Measurements from ENCODE around the gene KDM4B.

KDM4B gene

DNA sequence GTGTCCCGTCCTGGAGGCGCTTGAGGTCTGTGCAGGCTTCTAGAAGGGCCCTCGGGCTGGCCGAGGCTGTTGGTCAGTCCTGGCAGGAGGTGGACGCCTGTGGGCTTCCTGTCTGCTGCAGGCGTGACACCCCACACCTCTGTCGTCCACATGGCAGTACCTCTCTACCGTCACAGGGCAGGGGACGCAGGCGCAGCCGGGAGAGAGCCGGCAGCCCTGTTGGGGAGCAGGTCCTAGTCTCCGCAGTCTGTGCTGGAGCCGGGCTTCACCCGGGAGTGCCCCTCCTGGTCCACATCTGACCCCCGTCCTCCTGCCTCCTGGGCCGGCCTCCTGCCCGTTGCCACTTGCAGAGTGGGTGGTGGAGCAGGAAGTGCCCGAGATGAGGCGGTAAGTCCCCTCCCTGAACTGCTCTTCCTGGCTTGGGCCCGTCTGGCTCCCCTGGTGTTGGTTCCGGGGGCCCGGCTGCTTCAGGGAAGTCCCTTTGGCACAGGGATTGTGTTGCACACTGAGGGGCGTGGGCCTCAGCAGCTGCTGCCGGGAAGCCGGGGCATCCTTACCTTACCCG lies 106.0 kb downstream of the KDM4B start:
- no peak for FAIRE-seq

DNA sequence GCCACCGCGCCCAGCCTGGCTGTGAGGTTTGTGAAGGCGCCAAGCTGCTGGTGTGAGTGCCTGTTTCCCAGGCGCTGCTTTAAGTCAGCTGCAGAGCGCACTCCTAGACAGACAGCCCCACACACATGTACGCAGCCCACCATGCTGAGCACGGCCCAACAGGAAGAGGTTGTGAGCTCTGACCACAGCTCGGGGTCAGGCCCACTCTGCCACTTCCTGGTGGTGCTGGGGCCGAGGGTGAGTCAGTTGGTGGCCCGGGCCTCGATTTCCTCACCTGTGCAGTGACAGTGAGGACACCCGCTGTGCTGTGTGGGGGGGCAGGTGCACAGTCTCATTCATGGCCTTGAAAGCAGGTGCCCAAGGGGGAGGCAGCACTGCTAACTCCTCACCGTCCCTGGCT lies 106.7 kb downstream of the KDM4B start:
- FAIRE-seq: no peak

DNA sequence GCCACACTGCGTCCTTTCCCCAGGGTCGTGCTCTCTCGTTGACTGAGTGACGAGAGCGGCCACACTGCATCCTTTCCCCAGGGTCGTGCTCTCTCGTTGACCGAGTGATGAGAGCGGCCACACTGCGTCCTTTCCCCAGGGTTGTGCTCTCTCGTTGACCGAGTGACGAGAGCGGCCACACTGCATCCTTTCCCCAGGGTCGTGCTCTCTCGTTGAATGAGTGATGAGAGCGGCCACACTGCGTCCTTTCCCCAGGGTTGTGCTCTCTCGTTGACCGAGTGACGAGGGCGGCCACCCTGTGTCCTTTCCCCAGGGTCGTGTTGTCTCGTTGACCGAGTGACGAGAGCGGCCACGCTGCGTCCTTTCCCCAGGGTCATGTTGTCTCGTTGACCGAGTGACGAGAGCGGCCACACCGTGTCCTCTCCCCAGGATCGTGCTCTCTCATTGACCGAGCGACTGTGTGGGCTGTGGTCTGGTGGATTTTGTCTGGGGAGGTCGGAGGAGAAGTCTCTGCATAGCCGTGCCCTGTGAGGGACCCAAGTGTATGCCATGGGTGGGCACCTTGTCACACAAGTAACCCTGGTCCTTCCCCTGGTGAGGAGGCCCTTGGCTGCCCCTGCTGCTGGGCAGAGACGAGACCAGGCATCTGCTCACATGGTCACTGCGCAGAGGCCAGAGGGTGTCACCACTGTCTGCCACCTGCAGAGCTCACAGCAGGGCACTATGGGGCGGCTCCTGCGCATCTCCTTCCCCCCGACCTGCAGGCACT lies 107.7 kb downstream of the KDM4B start:
- FAIRE-seq: no peak

DNA sequence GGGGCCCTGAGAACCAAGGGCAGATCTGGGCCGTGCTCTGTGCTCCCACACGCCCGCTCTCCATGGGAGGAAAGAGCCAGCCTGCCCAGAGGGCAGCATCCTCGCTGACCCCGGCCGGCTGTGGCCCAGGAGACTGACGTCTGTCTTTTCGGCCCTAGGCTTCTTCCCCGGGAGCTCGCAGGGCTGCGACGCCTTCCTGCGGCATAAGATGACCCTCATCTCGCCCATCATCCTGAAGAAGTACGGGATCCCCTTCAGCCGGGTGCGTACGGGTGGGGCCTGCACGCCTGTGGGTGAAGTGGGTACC lies 108.2 kb downstream of the KDM4B start:
- FAIRE-seq: no peak

DNA sequence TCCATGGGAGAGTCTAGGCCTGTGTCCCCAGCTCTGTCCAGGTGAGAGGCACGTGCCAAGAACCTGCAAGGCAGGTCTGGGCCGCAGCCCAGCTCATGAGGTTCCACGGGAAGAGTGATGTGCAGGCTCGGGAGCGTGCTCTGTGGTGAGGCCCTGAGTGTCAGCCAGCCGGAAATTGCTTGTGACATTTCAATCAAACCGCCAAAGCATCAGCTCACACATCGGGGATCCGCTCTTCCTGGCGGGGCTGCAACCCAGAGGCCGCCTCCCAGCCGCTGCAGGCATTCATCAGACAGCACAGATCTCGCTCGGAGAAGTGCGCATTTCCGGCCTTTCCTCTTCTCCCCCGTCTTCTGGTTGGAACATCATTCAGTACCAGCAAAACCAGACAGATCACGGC lies 109.3 kb downstream of the KDM4B start:
- FAIRE-seq: no peak

DNA sequence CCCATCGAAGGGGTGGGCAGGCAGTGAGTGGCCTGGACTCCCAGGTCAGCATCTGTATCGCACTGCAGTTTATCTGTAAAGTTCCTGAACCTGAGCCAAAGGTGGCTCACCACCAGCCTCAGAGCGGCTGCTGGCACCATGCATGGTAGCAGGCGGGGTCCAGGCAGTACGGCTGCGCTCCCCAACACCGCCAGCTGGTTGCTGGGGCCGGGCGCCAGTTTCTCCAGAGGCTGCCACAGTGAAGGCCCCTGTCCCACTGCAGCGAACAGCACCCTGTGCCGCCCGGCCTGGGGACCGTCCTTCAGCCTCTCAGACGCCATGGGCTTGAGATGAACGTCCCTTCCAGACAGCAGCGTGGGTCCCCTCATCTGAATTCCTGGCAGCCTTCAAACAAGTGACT lies 109.8 kb downstream of the KDM4B start:
- no peak for FAIRE-seq

DNA sequence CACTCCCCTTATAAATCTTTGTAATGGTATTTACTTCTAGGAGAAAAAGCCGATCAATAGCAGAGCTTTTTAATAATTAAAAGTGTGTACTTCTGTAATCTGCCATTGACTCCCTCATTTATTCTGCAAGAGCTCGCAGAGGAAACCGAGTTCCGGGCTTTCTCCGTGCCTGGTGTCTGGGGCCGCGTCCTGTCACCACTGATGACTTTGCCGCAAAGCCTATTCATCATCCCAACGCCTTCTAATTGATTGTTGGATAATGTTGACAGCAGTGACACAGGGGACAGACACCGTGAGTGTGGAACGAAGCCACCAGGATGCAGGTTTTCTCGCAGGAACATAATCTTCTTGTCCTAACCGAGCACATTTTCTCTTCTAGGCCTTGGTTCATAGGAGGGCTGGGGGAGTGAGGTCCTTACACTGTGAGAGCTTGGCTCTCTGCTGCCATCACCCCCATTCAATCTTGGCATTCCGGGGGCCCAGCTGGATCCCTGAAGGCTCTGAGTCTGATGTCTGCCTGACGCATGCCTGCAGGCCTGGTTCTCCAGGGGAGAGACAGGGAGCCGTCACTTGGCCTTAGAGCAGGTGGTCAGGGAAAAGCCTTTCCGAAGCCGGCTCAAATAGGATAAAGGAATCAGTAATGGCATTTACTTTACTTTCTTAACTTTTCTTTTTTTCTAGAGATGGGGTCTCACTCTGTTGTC lies 110.3 kb downstream of the KDM4B start:
- FAIRE-seq: no peak

DNA sequence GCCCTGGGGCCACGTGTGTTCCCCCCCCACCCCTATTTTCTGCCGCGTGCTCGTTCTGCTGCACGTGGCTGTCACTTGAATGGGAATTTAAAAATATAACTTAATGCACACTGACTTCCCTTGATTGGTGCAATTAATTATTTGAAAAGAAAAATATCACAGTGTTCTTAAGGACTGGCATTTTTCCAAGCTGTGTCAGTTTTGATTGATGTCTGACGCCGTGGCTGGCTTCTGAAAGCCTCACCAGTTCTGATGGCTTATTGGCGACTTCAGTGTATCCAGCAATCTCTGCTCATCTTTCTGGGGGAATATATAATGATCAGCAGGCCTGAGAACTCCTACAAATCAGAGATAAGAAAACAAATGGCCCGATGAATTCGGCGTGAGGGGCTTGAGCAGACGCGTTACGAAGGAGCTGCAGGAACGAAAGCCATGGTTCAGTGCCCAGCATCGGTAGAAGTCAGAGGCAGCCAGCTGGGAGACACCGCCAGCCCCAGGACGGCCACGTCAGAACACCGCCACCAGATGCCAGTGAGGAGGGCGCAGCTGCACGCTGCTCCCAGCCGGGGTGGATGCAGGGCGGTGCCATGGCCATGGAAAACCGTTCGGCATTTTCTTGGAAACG lies 111.2 kb downstream of the KDM4B start:
- no peak for FAIRE-seq

DNA sequence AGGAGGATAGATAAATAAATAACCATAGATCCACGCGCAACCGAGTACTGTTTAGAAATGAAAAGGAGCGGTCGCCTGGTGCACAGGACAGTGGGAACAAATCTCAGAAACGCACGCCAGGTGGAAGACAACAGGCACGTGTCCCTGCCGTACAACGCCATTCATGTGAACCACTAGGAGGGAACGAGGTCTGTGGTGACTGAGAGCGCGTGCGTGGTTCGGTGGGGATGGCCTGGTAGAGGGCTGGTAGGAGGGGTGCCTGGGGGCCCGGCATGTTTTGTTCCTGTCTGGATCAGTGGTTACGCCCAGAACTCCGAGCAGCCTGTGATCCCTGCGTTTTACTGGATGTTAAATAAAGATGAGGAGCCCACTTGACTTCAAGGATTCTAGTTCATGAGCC lies 111.9 kb downstream of the KDM4B start:
- FAIRE-seq: no peak

DNA sequence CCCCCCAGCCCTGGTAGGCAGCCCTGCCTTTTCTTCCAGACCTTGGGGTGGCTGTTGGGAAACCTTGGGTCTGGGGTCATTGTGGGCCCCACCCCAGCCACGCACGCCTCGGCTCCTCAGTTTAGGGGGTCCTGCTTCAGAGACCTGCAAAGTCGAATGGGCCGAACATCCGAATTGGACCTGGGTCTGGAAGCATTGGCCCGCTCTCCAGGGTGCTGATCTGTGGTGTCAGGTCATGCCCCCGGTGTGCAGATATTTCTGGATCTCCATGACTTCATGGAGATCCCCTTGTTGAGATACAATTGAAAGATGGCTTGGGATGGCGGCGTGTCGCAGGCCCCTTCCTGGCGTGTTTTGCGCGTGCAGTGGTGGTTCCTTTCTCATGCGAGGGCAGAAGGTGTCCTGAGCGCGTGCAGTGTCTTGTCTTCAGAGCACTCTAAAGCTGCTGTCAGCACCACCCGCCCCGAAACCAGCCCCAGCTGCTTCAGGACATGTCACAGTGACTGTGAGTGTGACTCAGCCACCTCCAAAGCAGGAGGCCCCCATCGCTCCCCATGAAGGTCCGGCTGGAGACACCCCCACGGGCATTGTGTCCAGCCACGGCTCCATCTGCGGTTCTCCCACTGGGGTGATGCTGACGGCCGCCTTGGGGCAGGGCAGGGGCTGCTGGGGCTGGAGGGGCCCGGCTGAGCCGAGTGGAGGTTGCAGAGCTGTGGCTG lies 112.7 kb downstream of the KDM4B start:
- no peak for FAIRE-seq

DNA sequence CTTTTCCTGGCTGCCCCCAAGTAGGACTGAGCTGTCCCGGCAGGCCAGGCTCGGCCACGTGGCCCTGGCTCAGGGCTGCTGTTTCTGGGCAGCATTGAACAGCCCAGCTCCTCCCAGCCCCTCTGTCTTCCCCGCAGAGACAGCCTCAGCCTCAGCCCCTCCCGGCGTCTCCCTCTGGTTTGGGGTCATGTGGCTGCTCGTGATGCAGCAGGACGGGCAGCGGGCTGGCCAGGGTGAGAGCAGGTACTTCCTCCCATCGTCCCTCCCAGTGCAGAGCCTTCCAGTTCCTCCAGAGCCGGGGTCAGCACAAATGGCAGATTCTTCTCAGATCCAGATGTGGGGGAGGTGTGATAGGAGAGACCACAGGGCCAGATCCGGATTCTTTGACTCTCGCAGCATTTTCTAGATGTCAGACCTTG lies 114.6 kb downstream of the KDM4B start:
- FAIRE-seq: no peak

DNA sequence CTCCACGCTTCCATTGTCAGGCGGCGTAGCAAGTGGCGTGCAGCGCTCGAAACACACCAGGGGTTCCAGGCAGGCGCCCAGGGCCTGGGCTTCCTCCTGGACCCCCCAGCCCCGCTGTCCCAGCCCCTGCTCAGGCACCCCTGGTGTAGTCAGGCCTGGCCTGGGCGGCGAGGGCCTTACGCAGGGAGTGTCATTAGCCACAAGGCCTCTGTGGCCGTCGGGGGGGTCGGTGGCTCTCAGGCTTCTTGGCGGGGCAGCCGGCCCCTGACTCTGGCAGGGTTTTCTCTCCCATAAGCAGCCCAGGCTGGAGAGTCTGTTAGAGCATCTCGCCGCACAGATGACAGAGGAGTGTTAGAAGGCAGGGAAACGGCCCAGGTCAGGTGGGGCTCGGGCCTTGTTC lies 116.7 kb downstream of the KDM4B start:
- no peak for FAIRE-seq

DNA sequence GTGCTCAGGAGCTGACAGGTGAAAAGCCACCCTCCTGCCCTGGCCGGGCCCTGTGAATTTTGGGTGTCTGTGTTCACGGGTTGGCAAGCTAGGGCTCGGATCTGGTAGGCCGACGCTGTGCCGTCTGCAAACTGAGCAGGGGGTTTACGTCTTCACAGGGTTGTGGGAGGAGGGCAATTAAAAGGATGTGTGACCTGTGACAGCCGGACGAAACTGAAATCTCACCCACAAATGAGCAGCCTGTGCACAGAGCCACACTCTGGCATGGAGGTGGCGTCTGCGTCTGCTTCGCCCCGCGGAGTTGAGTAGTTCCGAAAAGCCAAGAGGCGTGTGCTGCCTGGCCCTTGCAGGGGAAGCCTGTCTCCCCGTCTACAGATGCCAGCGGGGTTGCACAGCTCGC lies 117.3 kb downstream of the KDM4B start:
- no peak for FAIRE-seq

DNA sequence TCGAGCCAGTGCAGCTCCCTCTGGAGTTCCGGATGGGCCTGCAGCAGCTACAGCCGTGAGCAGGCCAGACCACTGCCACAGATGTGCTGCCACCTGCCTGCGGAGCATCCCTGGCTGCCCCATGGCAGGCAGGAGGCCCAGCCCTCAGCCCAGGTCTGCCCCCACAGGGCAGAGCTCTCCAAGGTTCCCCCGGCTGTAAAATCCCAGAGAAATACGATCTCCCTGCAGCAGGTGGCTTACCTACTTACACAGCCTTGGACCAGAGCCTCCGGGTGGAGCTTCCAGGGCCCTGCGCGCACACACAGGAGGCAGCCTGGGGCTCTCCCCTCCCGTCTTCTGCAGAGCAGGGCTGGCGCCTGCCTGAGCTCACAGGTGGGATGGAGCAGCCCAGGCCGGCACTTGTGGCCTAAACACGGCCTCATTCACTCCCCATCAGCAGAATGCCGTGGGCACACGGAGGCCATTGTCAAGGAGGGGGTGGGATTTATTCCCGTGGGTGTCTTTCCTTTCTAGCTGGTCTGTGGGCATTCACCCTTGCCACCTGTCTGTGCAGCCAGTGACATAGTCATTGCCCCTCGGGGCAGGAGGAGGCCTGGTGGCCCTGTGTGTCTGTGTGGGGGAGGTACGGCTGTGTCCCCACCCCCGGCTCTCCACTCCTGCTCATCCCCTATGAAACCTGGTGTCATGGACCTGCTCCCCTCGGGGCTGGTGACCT lies 118.0 kb downstream of the KDM4B start:
- no peak for FAIRE-seq

DNA sequence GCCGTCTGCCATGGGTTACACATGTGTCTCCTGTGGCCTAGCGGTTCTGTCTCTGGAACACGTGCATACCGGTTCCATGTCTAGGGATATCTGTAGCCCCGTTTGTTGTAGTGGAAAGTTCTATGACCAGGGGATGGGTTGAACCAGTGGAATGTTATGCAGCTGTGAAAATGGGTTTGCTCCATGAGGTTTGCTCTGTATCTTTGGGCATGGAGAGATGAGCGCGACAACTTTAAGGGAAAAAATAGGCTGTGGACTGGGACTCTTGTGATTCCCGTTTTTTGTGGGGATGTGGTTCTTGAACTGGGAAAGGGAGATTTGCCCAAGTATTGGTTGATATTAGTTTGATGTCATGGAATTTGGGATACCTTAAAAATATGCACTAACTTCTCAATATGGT lies 120.4 kb downstream of the KDM4B start:
- no peak for FAIRE-seq

DNA sequence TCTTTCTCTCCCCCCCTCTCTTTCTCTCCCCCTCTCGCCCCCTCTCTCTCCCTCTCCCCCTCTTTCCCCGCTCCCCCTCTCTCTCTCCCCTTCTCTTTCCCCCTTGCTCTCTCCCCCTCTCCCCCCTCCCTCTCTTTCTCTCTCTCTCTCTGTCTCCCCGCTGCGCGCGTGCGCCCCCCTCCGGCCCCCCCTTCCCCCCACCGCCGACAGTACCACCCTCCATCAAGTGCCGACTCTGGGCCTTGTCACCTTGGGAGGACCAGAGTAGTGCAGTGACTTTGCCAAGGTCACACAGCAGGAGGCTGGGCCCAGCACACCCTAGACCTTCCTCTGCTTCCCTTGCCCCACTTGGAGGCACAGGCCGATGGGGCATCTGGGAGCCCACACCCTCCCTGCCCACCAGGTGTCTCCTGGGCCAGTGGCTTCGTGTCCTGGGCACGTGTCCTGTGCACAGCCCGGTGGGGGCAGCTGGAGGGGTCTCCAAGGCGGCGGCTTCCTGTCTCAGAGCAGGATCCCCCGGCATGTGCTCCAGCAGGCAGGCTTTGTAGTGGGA lies 121.6 kb downstream of the KDM4B start:
- FAIRE-seq: no peak

DNA sequence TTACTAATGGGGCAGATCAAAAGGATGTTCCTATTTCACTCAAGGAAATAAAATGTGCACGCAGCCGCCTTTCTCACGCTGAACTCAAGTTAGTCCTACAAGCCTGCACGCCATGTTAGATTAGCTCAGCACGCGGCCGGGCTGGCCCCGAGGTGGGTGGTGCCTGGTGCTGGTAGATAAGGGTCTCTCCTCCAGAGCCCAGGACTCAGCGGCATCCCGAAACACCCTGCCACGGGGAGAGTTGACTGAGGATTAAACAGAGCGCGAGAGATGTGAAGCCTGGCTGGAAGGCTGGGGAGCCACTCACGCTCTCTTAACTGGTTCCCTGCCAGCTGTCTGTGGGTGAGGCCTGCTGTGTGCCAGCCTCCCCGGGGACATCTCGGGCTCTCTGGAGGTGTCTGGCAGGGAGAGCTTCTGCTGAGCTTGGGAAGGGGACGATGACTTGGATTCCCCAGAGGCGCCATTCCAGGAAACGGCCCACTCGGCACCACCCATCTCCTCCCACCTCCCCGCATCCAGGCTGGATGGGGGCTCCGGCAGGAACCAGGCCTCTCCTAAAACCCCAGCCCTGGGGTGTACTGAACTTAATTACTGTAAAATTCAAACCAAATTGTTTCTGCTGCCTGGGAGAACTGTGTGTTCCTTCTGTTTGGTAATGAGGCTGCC lies 122.2 kb downstream of the KDM4B start:
- no peak for FAIRE-seq

DNA sequence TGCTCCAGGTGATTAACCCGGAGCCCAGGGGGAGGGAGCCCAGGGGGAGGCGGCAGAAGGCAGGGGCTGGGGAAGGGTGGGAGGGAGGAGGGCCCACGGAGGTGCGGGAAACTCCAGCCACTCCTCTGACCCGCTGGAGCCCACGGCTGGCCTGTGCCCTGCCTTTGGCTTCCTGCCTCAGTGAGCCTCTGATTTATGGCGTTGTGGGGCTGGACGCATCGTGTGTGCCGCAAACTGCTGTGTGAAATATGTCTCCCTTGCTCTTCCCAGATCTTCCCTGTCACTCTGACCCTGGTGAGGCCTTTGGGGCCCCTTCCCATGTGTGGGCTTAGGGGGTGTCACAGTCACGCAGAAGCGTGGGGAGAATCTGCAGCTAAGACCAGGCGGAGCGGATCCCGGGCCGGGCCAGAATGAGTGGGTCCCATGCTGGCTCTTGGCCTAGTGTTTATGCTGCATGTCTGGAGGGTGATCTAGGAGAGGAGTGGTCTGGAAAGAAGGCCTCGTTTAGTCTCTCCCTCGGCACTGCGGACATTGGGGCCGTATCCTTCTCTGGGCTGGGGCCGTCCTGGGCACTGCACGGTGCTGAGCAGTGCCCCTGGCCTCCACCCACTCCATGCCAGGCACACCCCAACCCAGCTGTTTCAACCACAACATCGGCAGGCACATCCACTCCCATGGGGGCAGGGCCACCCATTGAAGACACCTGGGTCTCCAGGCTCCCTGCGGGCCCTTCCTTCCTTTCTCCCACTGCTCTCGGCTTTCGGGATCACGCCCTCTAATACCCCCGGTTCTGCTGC lies 123.0 kb downstream of the KDM4B start:
- FAIRE-seq: no peak

DNA sequence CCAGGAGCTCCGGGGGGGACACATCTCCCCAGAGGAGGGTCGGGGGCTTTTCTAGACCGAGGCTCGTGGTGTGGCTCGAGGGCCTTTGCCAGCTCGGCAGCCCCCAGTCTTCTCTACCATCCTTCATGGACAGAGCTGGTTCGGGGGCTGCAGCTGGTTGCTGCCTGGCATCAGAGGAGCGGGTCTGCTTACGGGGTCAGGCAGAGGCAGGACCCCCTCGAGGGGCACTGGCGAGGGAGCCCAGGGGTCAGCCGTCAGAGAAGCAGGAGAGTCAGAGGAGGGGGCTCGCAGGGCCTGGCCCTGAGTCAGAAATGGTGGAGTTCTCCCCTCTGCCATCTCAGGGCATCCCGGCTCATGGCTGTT lies 123.5 kb downstream of the KDM4B start:
- FAIRE-seq: no peak

DNA sequence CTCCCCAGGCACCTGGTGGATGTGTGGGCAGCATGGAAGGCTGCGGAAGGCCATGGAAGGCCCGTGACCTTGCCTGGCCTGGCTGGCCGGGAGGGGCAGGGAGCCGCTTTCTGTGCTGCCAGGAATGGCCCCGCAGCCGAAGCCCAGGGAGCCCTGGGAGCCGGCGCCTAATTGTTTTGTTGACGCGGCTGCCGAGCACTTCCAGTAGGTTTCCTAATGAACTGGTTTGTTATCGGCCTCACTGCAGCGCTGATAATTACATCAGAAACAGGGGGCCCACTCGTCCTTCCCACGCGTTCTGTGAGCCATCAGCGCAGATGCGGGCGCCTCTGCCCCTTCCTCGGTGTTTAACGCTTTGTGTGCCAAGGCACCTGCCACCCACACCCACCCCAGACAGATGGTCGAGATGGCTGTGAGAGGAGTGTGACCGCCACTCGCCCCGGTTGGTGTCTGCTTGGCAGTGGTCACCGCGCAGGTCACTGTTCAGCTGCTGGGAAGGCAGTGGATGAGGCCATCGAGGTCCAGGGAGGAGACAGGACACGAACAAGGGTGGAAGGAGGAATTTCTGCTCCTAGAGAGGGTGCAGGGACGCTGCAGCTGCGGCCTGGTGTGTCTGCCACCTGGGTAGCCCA lies 124.5 kb downstream of the KDM4B start:
- FAIRE-seq: no peak
